ENCODE data around the gene MCTP1. TPM values are rescaled to one million over a fixed set of nuclear protein-coding genes. Genes with fewer than 3 reads are reported as not detected.

Gene MCTP1
- total RNA-seq, 1 experiment from 2014 or later: 5.6 TPM

DNA sequence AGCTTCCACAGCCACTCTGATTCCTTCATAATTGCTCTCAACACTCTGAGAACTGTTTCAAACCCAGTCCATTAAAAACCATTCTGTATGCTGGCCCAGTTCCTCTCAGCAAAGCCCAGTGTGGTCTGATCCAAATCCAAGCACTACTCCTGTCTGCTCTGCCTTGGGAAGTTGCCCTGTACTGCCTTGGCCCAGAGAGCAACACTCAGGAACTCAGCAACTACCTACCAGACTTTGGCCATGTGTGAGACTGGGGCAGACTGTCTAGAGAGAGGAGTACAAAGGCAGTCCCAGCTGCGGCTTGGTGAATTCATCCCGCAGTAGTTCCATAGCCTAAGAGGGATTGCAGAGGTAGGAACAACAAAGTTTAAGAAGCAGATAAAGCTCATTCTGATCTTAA is 214.4 kb downstream of the MCTP1 start (continued):
- no peak for TF ChIP-seq TEAD4 (CRISPR knock-in tag; IDR thresholded peaks at IDR 0.05)
- no peak for TF ChIP-seq GRHL2 (CRISPR knock-in tag; IDR thresholded peaks at IDR 0.05; ENCODE audit: insufficient replicate concordance, severe bottlenecking)

DNA sequence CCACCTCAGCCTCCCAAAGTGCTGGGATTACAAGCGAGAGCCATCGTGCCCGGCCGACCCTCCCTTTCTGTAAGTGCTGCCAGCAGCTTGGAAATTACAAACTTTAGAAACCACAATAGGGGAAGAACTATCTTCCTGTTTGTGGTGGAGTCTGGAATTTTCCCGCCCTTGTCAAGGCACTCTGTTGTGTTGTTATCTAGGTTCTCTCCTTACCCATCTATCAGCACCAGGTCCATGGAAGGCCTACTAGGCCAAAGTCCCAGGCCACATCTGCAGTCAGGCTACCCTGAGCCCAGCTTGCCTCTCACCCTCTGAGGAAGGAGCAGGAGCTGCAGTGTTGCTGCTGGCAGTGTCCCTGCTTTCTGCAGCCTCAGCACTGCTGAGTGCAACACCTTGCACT is 214.9 kb downstream of the MCTP1 start:
- CTCF ChIA-PET: interaction anchor here (1.7 kb wide), 1 partner anchor 108 kb away, joined by 5 read pairs; no protein-coding TSS in a partner anchor
- Mint-ChIP-seq H3K27me3 (ENCODE audit: low read depth) (no peaks in the 10 kb centered on the region), H3K36me3 (no peaks in the 10 kb centered on the region), H3K4me3 (no peak overlapping the region), H3K27ac (no peak overlapping the region), H3K4me1 (peaks cover 7% of the 10 kb centered on the region; the same call in 1 of the 2 replicates), H3K9me3 (no peaks in the 10 kb centered on the region)
- POLR2A ChIA-PET: no interaction called here
- DNase-seq (ENCODE audit: low spot score) (no peak), ATAC-seq (no peak)
- TF ChIP-seq MYBL2 (CRISPR knock-in tag; IDR thresholded peaks at IDR 0.05) (no peak), MAX (CRISPR knock-in tag; IDR thresholded peaks at IDR 0.05) (no peak), ZNF423 (CRISPR knock-in tag; IDR thresholded peaks at IDR 0.05) (no peak), JAZF1 (CRISPR knock-in tag; IDR thresholded peaks at IDR 0.05) (no peak), TCF7 (CRISPR knock-in tag; IDR thresholded peaks at IDR 0.05; ENCODE audit: low read depth) (no peak), RORB (CRISPR knock-in tag; IDR thresholded peaks at IDR 0.05) (no peak), ATF2 (CRISPR knock-in tag; IDR thresholded peaks at IDR 0.05; ENCODE audit: borderline replicate concordance, low read depth) (no peak), FOXK1 (CRISPR knock-in tag; IDR thresholded peaks at IDR 0.05) (no peak), SP1 (CRISPR knock-in tag; conservative IDR thresholded peaks at IDR 0.05) (no peak), STAT6 (CRISPR knock-in tag; conservative IDR thresholded peaks at IDR 0.05; ENCODE audit: low read depth) (no peak), HMGA2 (CRISPR knock-in tag; IDR thresholded peaks at IDR 0.05) (no peak), GRHL2 (CRISPR knock-in tag; IDR thresholded peaks at IDR 0.05; ENCODE audit: insufficient replicate concordance, severe bottlenecking) (no peak)
- TF ChIP-seq, protein P1, sequence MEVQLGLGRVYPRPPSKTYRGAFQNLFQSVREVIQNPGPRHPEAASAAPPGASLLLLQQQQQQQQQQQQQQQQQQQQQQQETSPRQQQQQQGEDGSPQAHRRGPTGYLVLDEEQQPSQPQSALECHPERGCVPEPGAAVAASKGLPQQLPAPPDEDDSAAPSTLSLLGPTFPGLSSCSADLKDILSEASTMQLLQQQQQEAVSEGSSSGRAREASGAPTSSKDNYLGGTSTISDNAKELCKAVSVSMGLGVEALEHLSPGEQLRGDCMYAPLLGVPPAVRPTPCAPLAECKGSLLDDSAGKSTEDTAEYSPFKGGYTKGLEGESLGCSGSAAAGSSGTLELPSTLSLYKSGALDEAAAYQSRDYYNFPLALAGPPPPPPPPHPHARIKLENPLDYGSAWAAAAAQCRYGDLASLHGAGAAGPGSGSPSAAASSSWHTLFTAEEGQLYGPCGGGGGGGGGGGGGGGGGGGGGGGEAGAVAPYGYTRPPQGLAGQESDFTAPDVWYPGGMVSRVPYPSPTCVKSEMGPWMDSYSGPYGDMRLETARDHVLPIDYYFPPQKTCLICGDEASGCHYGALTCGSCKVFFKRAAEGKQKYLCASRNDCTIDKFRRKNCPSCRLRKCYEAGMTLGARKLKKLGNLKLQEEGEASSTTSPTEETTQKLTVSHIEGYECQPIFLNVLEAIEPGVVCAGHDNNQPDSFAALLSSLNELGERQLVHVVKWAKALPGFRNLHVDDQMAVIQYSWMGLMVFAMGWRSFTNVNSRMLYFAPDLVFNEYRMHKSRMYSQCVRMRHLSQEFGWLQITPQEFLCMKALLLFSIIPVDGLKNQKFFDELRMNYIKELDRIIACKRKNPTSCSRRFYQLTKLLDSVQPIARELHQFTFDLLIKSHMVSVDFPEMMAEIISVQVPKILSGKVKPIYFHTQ (CRISPR knock-in tag; IDR thresholded peaks at IDR 0.05): no peak
- TF ChIP-seq, protein P2, sequence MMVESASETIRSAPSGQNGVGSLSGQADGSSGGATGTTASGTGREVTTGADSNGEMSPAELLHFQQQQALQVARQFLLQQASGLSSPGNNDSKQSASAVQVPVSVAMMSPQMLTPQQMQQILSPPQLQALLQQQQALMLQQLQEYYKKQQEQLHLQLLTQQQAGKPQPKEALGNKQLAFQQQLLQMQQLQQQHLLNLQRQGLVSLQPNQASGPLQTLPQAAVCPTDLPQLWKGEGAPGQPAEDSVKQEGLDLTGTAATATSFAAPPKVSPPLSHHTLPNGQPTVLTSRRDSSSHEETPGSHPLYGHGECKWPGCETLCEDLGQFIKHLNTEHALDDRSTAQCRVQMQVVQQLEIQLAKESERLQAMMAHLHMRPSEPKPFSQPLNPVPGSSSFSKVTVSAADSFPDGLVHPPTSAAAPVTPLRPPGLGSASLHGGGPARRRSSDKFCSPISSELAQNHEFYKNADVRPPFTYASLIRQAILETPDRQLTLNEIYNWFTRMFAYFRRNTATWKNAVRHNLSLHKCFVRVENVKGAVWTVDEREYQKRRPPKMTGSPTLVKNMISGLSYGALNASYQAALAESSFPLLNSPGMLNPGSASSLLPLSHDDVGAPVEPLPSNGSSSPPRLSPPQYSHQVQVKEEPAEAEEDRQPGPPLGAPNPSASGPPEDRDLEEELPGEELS (CRISPR knock-in tag; IDR thresholded peaks at IDR 0.05): no peak
- TF ChIP-seq, protein P3, sequence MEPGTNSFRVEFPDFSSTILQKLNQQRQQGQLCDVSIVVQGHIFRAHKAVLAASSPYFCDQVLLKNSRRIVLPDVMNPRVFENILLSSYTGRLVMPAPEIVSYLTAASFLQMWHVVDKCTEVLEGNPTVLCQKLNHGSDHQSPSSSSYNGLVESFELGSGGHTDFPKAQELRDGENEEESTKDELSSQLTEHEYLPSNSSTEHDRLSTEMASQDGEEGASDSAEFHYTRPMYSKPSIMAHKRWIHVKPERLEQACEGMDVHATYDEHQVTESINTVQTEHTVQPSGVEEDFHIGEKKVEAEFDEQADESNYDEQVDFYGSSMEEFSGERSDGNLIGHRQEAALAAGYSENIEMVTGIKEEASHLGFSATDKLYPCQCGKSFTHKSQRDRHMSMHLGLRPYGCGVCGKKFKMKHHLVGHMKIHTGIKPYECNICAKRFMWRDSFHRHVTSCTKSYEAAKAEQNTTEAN (CRISPR knock-in tag; IDR thresholded peaks at IDR 0.05): no peak

Data from WTC11 (cell line).